Mesendoderm (in vitro differentiated cells): Measurements from ENCODE around the gene PLAAT3.
"Not testable (repeated sequence)": the region's sequence is repeated elsewhere in the genome, so short reads cannot be mapped to it uniquely, and the experiment has no call there.

Experiments
- DNase-seq: peaks from one replicate; pipeline ENCODE4 v3.0.0; 2013
- H2AK5ac ChIP-seq: 2 replicates; pipeline ENCODE4 v1.6.1; 2013; ENCODE audit warnings: low read length, inconsistent platforms
- H2BK120ac ChIP-seq: 2 replicates; pipeline ENCODE4 v1.6.1; 2013; ENCODE audit warnings: low read depth, mild to moderate bottlenecking, low read length, moderate library complexity, mixed read lengths
- H2BK15ac ChIP-seq: replicated peaks from 2 replicates; pipeline ENCODE4 v1.6.1; 2013; ENCODE audit warnings: low read depth, mild to moderate bottlenecking, moderate library complexity
- H2BK5ac ChIP-seq: 2 replicates; pipeline ENCODE4 v1.6.1; 2013; ENCODE audit warnings: low read length, inconsistent platforms
- H3K18ac ChIP-seq: 2 replicates; pipeline ENCODE4 v1.6.1; 2013; ENCODE audit warnings: mild to moderate bottlenecking, low read length, mixed read lengths
- H3K23ac ChIP-seq: one replicate; pipeline ENCODE4 v1.6.1; 2013; ENCODE audit warnings: low read length
- H3K27ac ChIP-seq: 2 replicates; pipeline ENCODE4 v1.5.1; 2013; ENCODE audit warnings: low read depth, mild to moderate bottlenecking, inconsistent platforms, low read length, moderate library complexity
- H3K27me3 ChIP-seq: 2 replicates; pipeline ENCODE4 v1.6.1; 2013; ENCODE audit warnings: low read length, control low read depth, mild to moderate bottlenecking, inconsistent platforms; ENCODE audit not compliant: insufficient read depth, poor library complexity
- H3K36me3 ChIP-seq: 2 replicates; pipeline ENCODE4 v1.6.1; 2013; ENCODE audit warnings: low read length, inconsistent platforms; ENCODE audit not compliant: control insufficient read depth, insufficient read depth
- H3K4ac ChIP-seq: one replicate; pipeline ENCODE4 v1.6.1; 2013; ENCODE audit warnings: low read depth, mild to moderate bottlenecking, low read length, moderate library complexity
- H3K4me1 ChIP-seq: 2 replicates; pipeline ENCODE4 v1.6.1; 2013; ENCODE audit warnings: low read depth, low read length, inconsistent platforms; ENCODE audit not compliant: control insufficient read depth
- H3K4me2 ChIP-seq: 2 replicates; pipeline ENCODE4 v1.6.1; 2013; ENCODE audit warnings: low read length
- H3K4me3 ChIP-seq: 2 replicates; pipeline ENCODE4 v1.5.1; 2013; ENCODE audit warnings: mild to moderate bottlenecking, low read length
- H3K56ac ChIP-seq: one replicate; pipeline ENCODE4 v1.6.1; 2013; ENCODE audit warnings: low read length
- H3K79me1 ChIP-seq: 2 replicates; pipeline ENCODE4 v1.6.1; 2013; ENCODE audit warnings: low read length, inconsistent platforms
- H3K79me2 ChIP-seq: 2 replicates; pipeline ENCODE4 v1.6.1; 2013; ENCODE audit warnings: mild to moderate bottlenecking, low read length; ENCODE audit not compliant: control insufficient read depth, insufficient read depth
- H3K9ac ChIP-seq: 2 replicates; pipeline ENCODE4 v1.6.1; 2013; ENCODE audit warnings: low read length, inconsistent platforms
- H4K5ac ChIP-seq: one replicate; pipeline ENCODE4 v1.6.1; 2013; ENCODE audit warnings: low read length
- H4K8ac ChIP-seq: one replicate; pipeline ENCODE4 v1.6.1; 2013; ENCODE audit warnings: low read depth, mild to moderate bottlenecking, control low read depth, low read length, moderate library complexity
- WGBS: extraction: QIAGEN DNeasy Blood & Tissue Kit; methylation state at CpG from one replicate; pipeline ENCODE4 v1.1.7; 2013; ENCODE audit warnings: low lambda C conversion rate, missing lambda C conversion rate; ENCODE audit not compliant: insufficient coverage; ENCODE audit errors: extremely low coverage; 5-methylcytosine and 5-hydroxymethylcytosine counted together

Gene PLAAT3

GRCh38 chr11:63548178-63548577, 66.1 kb downstream of the PLAAT3 start:
- no peak overlapping the region for H2BK120ac ChIP-seq
- H3K79me2 ChIP-seq: no peaks in the 10 kb centered on the region
- WGBS: no CpG with 5 or more reads among the region's 4 CpGs
- H3K36me3 ChIP-seq: no peaks in the 10 kb centered on the region
- no peaks in the 10 kb centered on the region for H3K4me1 ChIP-seq
- no peaks in the 10 kb centered on the region for H3K27me3 ChIP-seq
- no peak overlapping the region for H2BK15ac ChIP-seq
- no peaks in the 10 kb centered on the region for H3K79me1 ChIP-seq
- H4K5ac ChIP-seq: no peak overlapping the region
- no peak overlapping the region for H3K4me3 ChIP-seq
- DNase-seq: no peak
- H3K9ac ChIP-seq: no peak overlapping the region
- H3K27ac ChIP-seq: no peak overlapping the region
- H3K56ac ChIP-seq: no peak overlapping the region
- H3K4me2 ChIP-seq: no peak overlapping the region
- no peak overlapping the region for H3K18ac ChIP-seq
- H3K23ac ChIP-seq: no peak overlapping the region
- no peak overlapping the region for H3K4ac ChIP-seq
- no peak overlapping the region for H2AK5ac ChIP-seq
- H2BK5ac ChIP-seq: no peak overlapping the region
- no peak overlapping the region for H4K8ac ChIP-seq

GRCh38 chr11:63547061-63547460, 67.2 kb downstream of the PLAAT3 start:
- no CpG with 5 or more reads among the region's 1 CpG for WGBS

GRCh38 chr11:63543711-63544110, 70.5 kb downstream of the PLAAT3 start:
- H3K27ac ChIP-seq: no peak overlapping the region
- H4K8ac ChIP-seq: no peak overlapping the region
- H3K4me1 ChIP-seq: no peaks in the 10 kb centered on the region
- no peak overlapping the region for H2BK15ac ChIP-seq
- no peaks in the 10 kb centered on the region for H3K36me3 ChIP-seq
- H2AK5ac ChIP-seq: no peak overlapping the region
- no peak overlapping the region for H2BK5ac ChIP-seq
- no peaks in the 10 kb centered on the region for H3K79me2 ChIP-seq
- no CpG with 5 or more reads among the region's 2 CpGs for WGBS
- H3K27me3 ChIP-seq: no peaks in the 10 kb centered on the region
- H3K23ac ChIP-seq: no peak overlapping the region
- H3K56ac ChIP-seq: no peak overlapping the region
- H3K4me3 ChIP-seq: no peak overlapping the region
- H3K4me2 ChIP-seq: no peak overlapping the region
- H3K4ac ChIP-seq: no peak overlapping the region
- no peaks in the 10 kb centered on the region for H3K79me1 ChIP-seq
- H3K18ac ChIP-seq: no peak overlapping the region
- DNase-seq: no peak
- H3K9ac ChIP-seq: no peak overlapping the region
- no peak overlapping the region for H2BK120ac ChIP-seq
- H4K5ac ChIP-seq: no peak overlapping the region

More at GRCh38 chr11:63547061-63547460, 67.2 kb downstream of the PLAAT3 start:
- Histone ChIP-seq H4K5ac (no peak overlapping the region), H3K79me2 (no peaks in the 10 kb centered on the region), H2AK5ac (no peak overlapping the region), H2BK15ac (no peak overlapping the region), H3K9ac (no peak overlapping the region), H3K79me1 (no peaks in the 10 kb centered on the region), H3K4me3 (no peak overlapping the region), H3K27me3 (no peaks in the 10 kb centered on the region), H3K18ac (no peak overlapping the region), H3K56ac (no peak overlapping the region), H3K27ac (no peak overlapping the region), H2BK5ac (no peak overlapping the region), H3K23ac (no peak overlapping the region), H3K4ac (no peak overlapping the region), H3K4me1 (no peaks in the 10 kb centered on the region), H2BK120ac (no peak overlapping the region), H3K4me2 (no peak overlapping the region), H3K36me3 (no peaks in the 10 kb centered on the region), H4K8ac (no peak overlapping the region)
- DNase-seq: no peak

- H2BK5ac ChIP-seq, H3K27ac ChIP-seq, H3K79me2 ChIP-seq, H3K4me2 ChIP-seq, H3K27me3 ChIP-seq, H2BK15ac ChIP-seq, H3K9ac ChIP-seq, H2AK5ac ChIP-seq, H3K18ac ChIP-seq, H3K23ac ChIP-seq, H4K5ac ChIP-seq, H3K4me3 ChIP-seq, H4K8ac ChIP-seq, H3K56ac ChIP-seq, H3K4ac ChIP-seq, H3K79me1 ChIP-seq, H2BK120ac ChIP-seq, DNase-seq, H3K36me3 ChIP-seq, H3K4me1 ChIP-seq: not testable (repeated sequence)
- WGBS: no CpG with 5 or more reads among the region's 2 CpGs
Measured at GRCh38 chr11:63542506-63542905, 71.7 kb downstream of the PLAAT3 start.

- Histone ChIP-seq H3K27me3 (no peaks in the 10 kb centered on the region), H3K18ac (no peak overlapping the region), H3K56ac (peak overlapping the region; percentile 35), H3K4me3 (no peak overlapping the region), H2BK120ac (no peak overlapping the region), H3K4ac (peak overlapping the region; percentile 17), H2AK5ac (no peak overlapping the region), H3K79me2 (no peaks in the 10 kb centered on the region), H4K8ac (no peak overlapping the region), H3K36me3 (no peaks in the 10 kb centered on the region), H3K23ac (no peak overlapping the region), H2BK5ac (no peak overlapping the region), H2BK15ac (no peak overlapping the region), H3K4me2 (no peak overlapping the region), H4K5ac (no peak overlapping the region), H3K9ac (no peak overlapping the region), H3K27ac (no peak overlapping the region), H3K4me1 (peaks cover 5% of the 10 kb centered on the region), H3K79me1 (no peaks in the 10 kb centered on the region)
- no peak for DNase-seq
- no CpG with 5 or more reads among the region's 8 CpGs for WGBS
Measured at GRCh38 chr11:63537293-63538101, 76.7 kb downstream of the PLAAT3 start.
